Measurements from ENCODE around the gene AKT3. TPM values are rescaled to one million over a fixed set of nuclear protein-coding genes. Genes with fewer than 3 reads are reported as not detected.

Gene AKT3
- total RNA-seq, 2 experiments from 2014 or later = 31.7 to 34.6 TPM

DNA sequence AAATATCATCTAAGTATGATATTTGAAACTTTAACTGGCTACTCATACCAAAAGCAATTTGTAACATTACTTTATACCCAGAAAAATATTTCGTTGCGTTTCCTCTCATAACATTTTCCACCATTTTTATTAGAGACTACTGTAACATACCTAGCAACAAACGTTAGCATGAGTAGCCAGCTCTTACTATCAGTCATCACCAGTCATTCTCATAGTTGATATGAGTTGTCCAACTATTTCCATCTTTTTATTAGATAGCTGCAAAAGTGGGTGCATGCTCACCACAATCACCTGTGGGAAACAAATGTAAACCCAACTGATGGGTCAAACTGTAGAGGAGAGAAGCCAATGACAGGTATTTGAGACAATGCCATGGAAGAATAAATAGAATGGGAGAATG, 114.6 kb downstream of the AKT3 start:
- H3K36me3 Mint-ChIP-seq (ENCODE audit: low read depth) = peaks cover 6% of the 10 kb centered on the region
- H3K4me1 Mint-ChIP-seq (ENCODE audit: low read depth) = peaks cover 33% of the 10 kb centered on the region
- ATAC-seq (peak; percentile 45), DNase-seq (no peak)
- intact Hi-C loops (cut with micrococcal nuclease) = no loop called here
- no peaks in the 10 kb centered on the region for H3K9me3 Mint-ChIP-seq
- CTCF ChIA-PET = interaction anchor here (1.0 kb wide), 1 partner anchor 14 kb away, joined by 3 read pairs; no protein-coding TSS in a partner anchor
- POLR2A ChIA-PET = interaction anchor here (0.5 kb wide), 1 partner anchor 109 kb away, joined by 3 read pairs; no protein-coding TSS in a partner anchor
- H3K27ac Mint-ChIP-seq = no peak overlapping the region
- H3K27me3 Mint-ChIP-seq = no peaks in the 10 kb centered on the region
- no peak overlapping the region for H3K4me3 Mint-ChIP-seq
- TF ChIP-seq, protein P1, sequence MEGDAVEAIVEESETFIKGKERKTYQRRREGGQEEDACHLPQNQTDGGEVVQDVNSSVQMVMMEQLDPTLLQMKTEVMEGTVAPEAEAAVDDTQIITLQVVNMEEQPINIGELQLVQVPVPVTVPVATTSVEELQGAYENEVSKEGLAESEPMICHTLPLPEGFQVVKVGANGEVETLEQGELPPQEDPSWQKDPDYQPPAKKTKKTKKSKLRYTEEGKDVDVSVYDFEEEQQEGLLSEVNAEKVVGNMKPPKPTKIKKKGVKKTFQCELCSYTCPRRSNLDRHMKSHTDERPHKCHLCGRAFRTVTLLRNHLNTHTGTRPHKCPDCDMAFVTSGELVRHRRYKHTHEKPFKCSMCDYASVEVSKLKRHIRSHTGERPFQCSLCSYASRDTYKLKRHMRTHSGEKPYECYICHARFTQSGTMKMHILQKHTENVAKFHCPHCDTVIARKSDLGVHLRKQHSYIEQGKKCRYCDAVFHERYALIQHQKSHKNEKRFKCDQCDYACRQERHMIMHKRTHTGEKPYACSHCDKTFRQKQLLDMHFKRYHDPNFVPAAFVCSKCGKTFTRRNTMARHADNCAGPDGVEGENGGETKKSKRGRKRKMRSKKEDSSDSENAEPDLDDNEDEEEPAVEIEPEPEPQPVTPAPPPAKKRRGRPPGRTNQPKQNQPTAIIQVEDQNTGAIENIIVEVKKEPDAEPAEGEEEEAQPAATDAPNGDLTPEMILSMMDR (IDR thresholded peaks at IDR 0.05) = no peak

DNA sequence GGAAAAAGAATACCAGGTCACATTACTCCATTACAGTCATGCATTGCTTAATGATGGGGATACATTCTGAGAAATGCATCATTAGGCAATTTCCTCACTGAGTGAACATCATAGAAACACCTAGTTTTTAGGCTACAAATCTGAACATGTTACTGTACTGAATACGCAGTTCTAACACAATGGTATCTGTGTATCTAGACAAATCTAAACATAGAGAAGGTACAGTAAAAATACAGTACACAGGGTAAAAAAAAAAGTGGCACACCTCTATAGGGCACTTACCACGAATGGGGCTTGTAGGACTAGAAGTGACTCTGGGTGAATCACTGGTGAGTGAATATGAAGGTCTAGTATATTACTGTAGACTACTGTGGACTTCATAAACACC, 115.7 kb downstream of the AKT3 start:
- peaks cover 31% of the 10 kb centered on the region for H3K4me1 Mint-ChIP-seq (ENCODE audit: low read depth)
- no peak for DNase-seq
- no peak overlapping the region for H3K27ac Mint-ChIP-seq
- peaks cover 12% of the 10 kb centered on the region for H3K36me3 Mint-ChIP-seq (ENCODE audit: low read depth)
- CTCF ChIA-PET = interaction anchor here (0.6 to 0.9 kb wide), 2 partner anchors 14 to 344 kb away, joined by 3 to 4 read pairs; no protein-coding TSS in a partner anchor
- H3K9me3 Mint-ChIP-seq = no peaks in the 10 kb centered on the region
- no peaks in the 10 kb centered on the region for H3K27me3 Mint-ChIP-seq
- intact Hi-C loops (cut with micrococcal nuclease) = no loop called here
- ATAC-seq = peak; percentile 42
- TF ChIP-seq, protein P1 (IDR thresholded peaks at IDR 0.05) = no peak
- no peak overlapping the region for H3K4me3 Mint-ChIP-seq
- POLR2A ChIA-PET = no interaction called here

DNA sequence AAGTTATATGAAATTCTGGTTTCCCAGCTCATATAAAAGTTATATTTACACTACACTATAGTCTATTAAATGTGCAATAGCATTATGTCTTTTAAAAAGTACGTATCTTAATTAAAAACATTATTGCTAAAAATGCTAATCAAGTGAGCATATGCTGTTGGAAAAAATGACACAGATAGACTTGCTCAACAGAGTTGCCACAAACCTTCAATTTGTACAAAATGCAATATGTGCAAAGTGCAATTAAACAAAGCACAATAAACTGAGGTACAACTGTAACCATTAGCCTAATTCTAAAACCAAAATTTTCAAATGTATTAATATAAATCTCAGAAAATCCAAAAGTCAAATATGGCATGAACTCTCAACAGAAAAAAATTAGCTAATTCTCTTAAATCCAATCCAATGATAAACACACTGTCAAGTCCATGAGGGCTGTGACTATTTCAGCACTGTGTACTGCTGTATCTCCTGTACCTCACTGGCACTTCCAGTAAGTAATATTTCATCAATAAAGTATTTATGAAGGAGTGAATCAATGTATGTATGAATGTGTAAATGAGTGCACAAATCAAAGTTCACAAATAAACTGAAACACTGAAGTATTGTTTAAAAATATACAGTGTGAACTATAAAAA, 116.3 kb downstream of the AKT3 start:
- POLR2A ChIA-PET = no interaction called here
- no peaks in the 10 kb centered on the region for H3K27me3 Mint-ChIP-seq
- peaks cover 33% of the 10 kb centered on the region for H3K4me1 Mint-ChIP-seq (ENCODE audit: low read depth)
- DNase-seq (no peak), ATAC-seq (no peak)
- CTCF ChIA-PET = interaction anchor here (0.6 kb wide), 1 partner anchor 278 kb away, joined by 3 read pairs; no protein-coding TSS in a partner anchor
- H3K27ac Mint-ChIP-seq = no peak overlapping the region
- no peaks in the 10 kb centered on the region for H3K9me3 Mint-ChIP-seq
- peaks cover 12% of the 10 kb centered on the region for H3K36me3 Mint-ChIP-seq (ENCODE audit: low read depth)
- no peak overlapping the region for H3K4me3 Mint-ChIP-seq
- intact Hi-C loops (cut with micrococcal nuclease) = no loop called here
- TF ChIP-seq, protein P1 (IDR thresholded peaks at IDR 0.05) = no peak

DNA sequence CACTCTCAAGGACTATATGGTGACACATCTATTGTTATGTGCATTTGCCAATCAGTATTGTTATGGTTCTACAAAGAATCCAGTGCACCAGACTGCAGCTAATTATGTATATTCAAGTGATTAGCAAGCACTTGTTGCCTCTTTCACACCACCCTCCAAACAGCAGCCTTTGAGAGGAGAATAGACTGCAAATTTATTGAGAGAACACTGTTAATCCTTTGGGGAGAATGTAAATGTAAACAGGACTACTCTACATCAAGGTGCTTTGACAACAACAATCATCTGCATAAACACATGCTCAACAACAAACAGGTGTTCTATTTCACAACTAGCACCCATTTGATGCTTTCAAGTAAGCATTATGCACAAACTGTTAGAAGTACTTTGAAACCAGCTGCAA, 117.4 kb downstream of the AKT3 start:
- no peak overlapping the region for H3K27ac Mint-ChIP-seq
- no peak for ATAC-seq
- H3K4me1 Mint-ChIP-seq (ENCODE audit: low read depth) = peaks cover 33% of the 10 kb centered on the region
- intact Hi-C loops (cut with micrococcal nuclease) = no loop called here
- no peak overlapping the region for H3K4me3 Mint-ChIP-seq
- POLR2A ChIA-PET = no interaction called here
- H3K9me3 Mint-ChIP-seq = no peaks in the 10 kb centered on the region
- H3K27me3 Mint-ChIP-seq = no peaks in the 10 kb centered on the region
- H3K36me3 Mint-ChIP-seq (ENCODE audit: low read depth) = peaks cover 12% of the 10 kb centered on the region
- CTCF ChIA-PET = interaction anchor here (1.3 to 2.5 kb wide), 2 partner anchors 16 to 19 kb away, joined by 3 to 9 read pairs; no protein-coding TSS in a partner anchor
- DNase-seq = no peak
- TF ChIP-seq, protein P1 (IDR thresholded peaks at IDR 0.05) = no peak

DNA sequence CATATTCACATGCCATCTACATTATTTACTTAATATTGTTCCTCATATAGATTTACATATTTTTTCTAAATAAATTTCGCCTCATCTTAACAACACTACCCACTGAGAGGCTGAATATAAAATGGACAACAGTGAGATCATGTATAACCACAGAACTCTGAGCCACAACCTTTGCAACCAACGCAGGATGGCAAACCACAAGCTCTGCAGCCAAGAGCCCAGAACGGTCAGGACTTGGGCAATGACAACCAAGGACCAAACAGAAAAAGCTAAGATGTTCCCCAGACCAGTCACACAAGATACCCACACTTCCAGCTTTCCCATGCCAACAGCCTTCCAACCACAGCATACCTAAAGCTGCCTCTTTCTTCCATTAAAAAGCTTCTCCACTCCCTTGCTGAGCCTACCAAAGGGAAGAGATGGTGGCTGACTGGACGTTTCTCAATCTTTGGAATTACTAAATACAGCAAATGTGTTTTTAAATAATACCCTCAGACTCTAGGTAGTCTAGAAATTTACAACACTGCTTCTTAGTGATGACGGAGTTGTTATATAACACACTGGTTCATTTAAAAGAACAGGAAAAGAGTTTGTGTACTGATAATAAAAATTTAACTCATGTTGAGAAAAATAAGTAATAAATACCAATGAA, 117.9 kb downstream of the AKT3 start:
- ATAC-seq = no peak
- CTCF ChIA-PET = interaction anchor here (1.2 to 2.5 kb wide), 3 partner anchors 16 to 20 kb away, joined by 3 to 9 read pairs (median 3); no protein-coding TSS in a partner anchor
- TF ChIP-seq, protein P1 (IDR thresholded peaks at IDR 0.05) = no peak
- no peak for DNase-seq
- H3K9me3 Mint-ChIP-seq = no peaks in the 10 kb centered on the region
- POLR2A ChIA-PET = no interaction called here
- peaks cover 12% of the 10 kb centered on the region for H3K36me3 Mint-ChIP-seq (ENCODE audit: low read depth)
- no peak overlapping the region for H3K27ac Mint-ChIP-seq
- no peak overlapping the region for H3K4me3 Mint-ChIP-seq
- intact Hi-C loops (cut with micrococcal nuclease) = no loop called here
- peaks cover 31% of the 10 kb centered on the region for H3K4me1 Mint-ChIP-seq (ENCODE audit: low read depth)
- H3K27me3 Mint-ChIP-seq = no peaks in the 10 kb centered on the region
